NCI-H2227 treated with DMSO at 0.1 percent for 48 hours (cell line): Measurements from ENCODE around the gene SFXN1.

Experiments
- DNase-seq: peaks from one replicate; lab custom pipeline; 2025; lab: John Stamatoyannopoulos, UW

The SFXN1 gene

GRCh38 chr5:175575301-175575700, 96.9 kb downstream of the SFXN1 start:
- no peak for DNase-seq

GRCh38 chr5:175576096-175576495, 97.7 kb downstream of the SFXN1 start:
- no peak for DNase-seq

- no peak for DNase-seq
Measured at GRCh38 chr5:175576591-175576990, 98.2 kb downstream of the SFXN1 start.
